Adipocyte (in vitro differentiated cells): ENCODE results near the gene SCEL.
"Not testable (repeated sequence)": the region's sequence is repeated elsewhere in the genome, so short reads cannot be mapped to it uniquely, and the experiment has no call there.

Experiments used
- DNase-seq: peaks from one replicate; pipeline ENCODE4 v3.0.0-alpha.2; 2015; ENCODE audit warnings: low read depth
- H3K27me3 ChIP-seq: replicated peaks from 2 replicates; pipeline ENCODE4 v1.7.0; 2013; ENCODE audit warnings: mild to moderate bottlenecking, low read length, moderate library complexity; ENCODE audit not compliant: control insufficient read depth, insufficient read depth
- H3K36me3 ChIP-seq: 2 replicates; pipeline ENCODE4 v1.7.0; 2013; ENCODE audit warnings: low read length, mild to moderate bottlenecking, moderate library complexity; ENCODE audit not compliant: control insufficient read depth, insufficient read depth, severe bottlenecking
- H3K4me1 ChIP-seq: 2 replicates; pipeline ENCODE4 v1.7.0; 2013; ENCODE audit warnings: mild to moderate bottlenecking, low read length, moderate library complexity; ENCODE audit not compliant: control insufficient read depth, insufficient read depth
- H3K4me3 ChIP-seq: 2 replicates; pipeline ENCODE4 v1.7.0; 2013; ENCODE audit warnings: mild to moderate bottlenecking, low read length, moderate library complexity
- H3K9ac ChIP-seq: 2 replicates; pipeline ENCODE4 v1.7.0; 2013; ENCODE audit warnings: mild to moderate bottlenecking, low read length, moderate library complexity
- H3K9me3 ChIP-seq: 2 replicates; pipeline ENCODE4 v1.7.0; 2013; ENCODE audit warnings: mild to moderate bottlenecking, low read length, moderate library complexity; ENCODE audit not compliant: control insufficient read depth

The SCEL gene

GRCh38 chr13:77508959-77509620 is 26.4 kb upstream of the SCEL start:
- H3K9me3 ChIP-seq, result no peaks in the 10 kb centered on the region
- peaks cover 15% of the 10 kb centered on the region for H3K4me1 ChIP-seq
- no peak overlapping the region for H3K9ac ChIP-seq
- no peaks in the 10 kb centered on the region for H3K27me3 ChIP-seq
- peak; percentile 57 for DNase-seq
- no peaks in the 10 kb centered on the region for H3K36me3 ChIP-seq
- no peak overlapping the region for H3K4me3 ChIP-seq

GRCh38 chr13:77510156-77510555 is 25.4 kb upstream of the SCEL start:
- no peaks in the 10 kb centered on the region for H3K27me3 ChIP-seq
- H3K9ac ChIP-seq, result no peak overlapping the region
- no peak for DNase-seq
- peaks cover 15% of the 10 kb centered on the region for H3K4me1 ChIP-seq
- no peak overlapping the region for H3K4me3 ChIP-seq
- H3K9me3 ChIP-seq, result no peaks in the 10 kb centered on the region
- H3K36me3 ChIP-seq, result no peaks in the 10 kb centered on the region

- H3K4me1 ChIP-seq, result peaks cover 15% of the 10 kb centered on the region
- no peaks in the 10 kb centered on the region for H3K27me3 ChIP-seq
- H3K4me3 ChIP-seq, result no peak overlapping the region
- no peaks in the 10 kb centered on the region for H3K36me3 ChIP-seq
- no peaks in the 10 kb centered on the region for H3K9me3 ChIP-seq
- no peak for DNase-seq
- H3K9ac ChIP-seq, result no peak overlapping the region
Observed at GRCh38 chr13:77511552-77511951, 24.0 kb upstream of the SCEL start.

DNA sequence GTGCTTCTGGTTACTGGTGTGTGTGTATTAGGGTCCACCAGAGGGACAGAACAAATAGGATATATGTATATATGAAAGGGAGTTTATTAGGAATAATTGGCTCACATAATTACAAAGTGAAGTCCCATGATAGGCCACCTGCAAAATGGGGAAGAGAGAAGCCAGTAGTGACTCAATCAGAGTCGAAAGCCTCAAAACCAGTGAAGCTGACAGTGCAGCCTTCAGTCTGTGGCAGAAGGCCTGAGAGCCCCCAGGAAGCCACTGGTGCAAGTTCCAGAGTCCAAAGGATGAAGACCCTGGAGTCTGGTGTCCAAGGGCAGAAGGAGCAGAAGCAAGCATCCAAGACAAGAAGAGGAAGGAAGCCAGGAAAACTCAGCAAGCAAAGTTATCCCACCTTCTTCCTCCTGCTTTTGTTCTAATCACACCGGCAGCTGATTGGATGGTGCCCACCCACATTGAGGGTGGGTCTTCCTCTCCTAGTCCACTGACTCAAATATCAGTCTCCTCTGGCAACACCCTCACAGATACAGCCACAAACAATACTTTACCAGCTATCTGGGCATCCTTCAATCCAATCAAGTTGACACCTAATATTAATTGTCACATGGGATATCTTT is 21.7 kb upstream of the SCEL start:
- H3K4me3 ChIP-seq, result no peak overlapping the region
- H3K9me3 ChIP-seq, result no peaks in the 10 kb centered on the region
- peaks cover 6% of the 10 kb centered on the region for H3K4me1 ChIP-seq
- no peaks in the 10 kb centered on the region for H3K36me3 ChIP-seq
- no peaks in the 10 kb centered on the region for H3K27me3 ChIP-seq
- H3K9ac ChIP-seq, result no peak overlapping the region
- DNase-seq, result no peak

DNA sequence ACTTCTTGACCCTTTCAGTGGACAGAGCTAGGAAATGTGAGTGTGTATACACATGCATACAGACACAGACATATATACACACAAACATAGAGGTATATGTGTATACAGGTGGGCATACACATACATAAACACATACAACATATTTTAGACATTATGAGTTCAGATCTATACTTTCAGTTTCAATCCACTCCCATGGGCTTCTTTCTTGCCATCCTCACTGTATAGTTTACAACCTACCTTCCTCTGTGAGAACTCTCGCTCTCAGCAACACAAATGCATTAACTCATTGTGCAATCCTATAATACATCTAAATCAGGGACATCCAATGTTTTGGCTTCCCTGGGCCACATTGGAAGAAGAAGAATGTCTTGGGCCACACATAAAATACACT is 21.2 kb upstream of the SCEL start:
- H3K27me3 ChIP-seq, result no peaks in the 10 kb centered on the region
- H3K9ac ChIP-seq, result no peak overlapping the region
- H3K36me3 ChIP-seq, result no peaks in the 10 kb centered on the region
- no peak overlapping the region for H3K4me3 ChIP-seq
- peaks cover 2% of the 10 kb centered on the region for H3K4me1 ChIP-seq
- DNase-seq, result no peak
- H3K9me3 ChIP-seq, result no peaks in the 10 kb centered on the region

DNA sequence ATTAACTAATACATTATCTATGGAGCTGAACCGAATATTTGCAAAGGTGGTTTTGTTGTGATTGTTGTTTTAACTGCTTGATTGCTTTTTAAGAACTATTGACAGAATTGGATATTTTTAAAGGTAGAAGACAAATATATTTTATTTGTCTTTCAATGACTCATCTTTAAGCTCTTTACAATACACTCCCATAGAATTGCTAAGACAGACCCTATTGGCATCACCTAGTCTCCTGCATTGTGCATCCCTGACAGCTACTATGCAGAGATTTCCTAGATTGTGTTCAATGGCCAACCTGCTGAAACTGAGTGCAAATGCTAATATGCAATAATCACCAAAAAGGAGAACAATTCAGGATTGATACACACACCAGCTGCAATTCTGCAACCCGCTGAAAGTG is 19.7 kb upstream of the SCEL start:
- Histone ChIP-seq H3K9ac (no peak overlapping the region), H3K36me3 (no peaks in the 10 kb centered on the region), H3K27me3 (no peaks in the 10 kb centered on the region), H3K4me1 (no peaks in the 10 kb centered on the region), H3K4me3 (no peak overlapping the region), H3K9me3 (no peaks in the 10 kb centered on the region)
- no peak for DNase-seq

DNA sequence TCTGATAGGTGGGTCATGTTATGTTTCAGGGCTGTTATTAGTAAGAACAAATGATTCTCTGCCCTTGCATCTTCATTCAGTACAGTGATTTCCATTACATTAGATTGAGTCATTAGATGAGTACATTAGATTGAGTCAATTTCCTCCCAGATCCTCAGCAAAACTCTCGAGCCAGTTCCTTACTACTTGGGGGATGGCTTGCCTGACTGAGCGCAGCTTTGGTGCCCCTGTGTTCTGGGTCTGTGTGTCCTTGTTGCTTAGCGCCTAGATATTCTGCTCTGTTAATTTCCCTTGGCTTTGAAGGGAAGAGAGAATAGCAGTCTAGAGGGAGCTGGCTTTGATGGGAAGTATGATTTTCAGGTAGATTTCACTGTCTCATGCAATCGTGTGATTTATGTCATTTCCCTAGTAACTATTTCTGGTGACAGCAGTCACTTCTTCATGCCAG is 19.1 kb upstream of the SCEL start:
- H3K9me3 ChIP-seq, result no peaks in the 10 kb centered on the region
- H3K4me3 ChIP-seq, result no peak overlapping the region
- H3K27me3 ChIP-seq, result no peaks in the 10 kb centered on the region
- H3K4me1 ChIP-seq, result peaks cover 2% of the 10 kb centered on the region
- H3K36me3 ChIP-seq, result no peaks in the 10 kb centered on the region
- H3K9ac ChIP-seq, result no peak overlapping the region
- DNase-seq, result peak; percentile 36

GRCh38 chr13:77518266-77518665 is 17.2 kb upstream of the SCEL start:
- Histone ChIP-seq H3K9ac (no peak overlapping the region), H3K9me3 (no peaks in the 10 kb centered on the region), H3K4me1 (peaks cover 13% of the 10 kb centered on the region), H3K4me3 (no peak overlapping the region), H3K27me3 (no peaks in the 10 kb centered on the region), H3K36me3 (no peaks in the 10 kb centered on the region)
- DNase-seq, result no peak

DNA sequence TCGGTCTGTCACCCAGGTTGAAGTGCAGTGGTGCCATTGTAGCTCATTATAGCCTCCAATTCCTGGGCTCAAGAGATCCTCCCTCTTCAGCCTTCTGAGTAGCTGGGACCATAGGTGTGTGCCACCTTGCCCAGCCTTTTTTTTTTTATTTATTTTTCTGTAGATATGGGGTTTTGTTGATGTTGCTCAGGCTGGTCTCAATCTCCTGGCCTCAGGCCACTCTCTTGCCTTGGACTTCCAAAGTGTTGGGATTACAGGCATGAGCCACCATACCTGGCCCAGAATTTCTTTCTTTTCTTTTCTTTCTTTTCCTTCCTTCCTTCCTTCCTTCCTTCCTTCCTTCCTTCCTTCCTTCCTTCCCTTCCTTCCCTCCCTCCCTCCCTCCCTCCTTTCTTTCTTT is 16.1 kb upstream of the SCEL start:
- H3K4me3 ChIP-seq, H3K9ac ChIP-seq, H3K36me3 ChIP-seq, DNase-seq, H3K9me3 ChIP-seq, H3K27me3 ChIP-seq: not testable (repeated sequence)
- H3K4me1 ChIP-seq, result peaks cover 13% of the 10 kb centered on the region

GRCh38 chr13:77519808-77520207 is 15.7 kb upstream of the SCEL start:
- no peak for DNase-seq
- Histone ChIP-seq H3K4me3 (no peak overlapping the region), H3K4me1 (peaks cover 13% of the 10 kb centered on the region), H3K27me3 (no peaks in the 10 kb centered on the region), H3K9me3 (no peaks in the 10 kb centered on the region), H3K36me3 (no peaks in the 10 kb centered on the region), H3K9ac (no peak overlapping the region)

- no peak for DNase-seq
Observed at GRCh38 chr13:77521194-77521593, 14.3 kb upstream of the SCEL start.

More at GRCh38 chr13:77521194-77521593, 14.3 kb upstream of the SCEL start:
- no peaks in the 10 kb centered on the region for H3K27me3 ChIP-seq
- no peaks in the 10 kb centered on the region for H3K9me3 ChIP-seq
- H3K36me3 ChIP-seq, result no peaks in the 10 kb centered on the region
- peaks cover 13% of the 10 kb centered on the region for H3K4me1 ChIP-seq
- no peak overlapping the region for H3K9ac ChIP-seq
- H3K4me3 ChIP-seq, result no peak overlapping the region
